ENCODE measurements around the gene CMSS1. TPM values are rescaled to one million over a fixed set of nuclear protein-coding genes. Genes with fewer than 3 reads are reported as not detected.

Gene CMSS1
- polyA plus RNA-seq, 1 of the 3 experiments (the other 2 are of a cell fraction) = 9.1 TPM

DNA sequence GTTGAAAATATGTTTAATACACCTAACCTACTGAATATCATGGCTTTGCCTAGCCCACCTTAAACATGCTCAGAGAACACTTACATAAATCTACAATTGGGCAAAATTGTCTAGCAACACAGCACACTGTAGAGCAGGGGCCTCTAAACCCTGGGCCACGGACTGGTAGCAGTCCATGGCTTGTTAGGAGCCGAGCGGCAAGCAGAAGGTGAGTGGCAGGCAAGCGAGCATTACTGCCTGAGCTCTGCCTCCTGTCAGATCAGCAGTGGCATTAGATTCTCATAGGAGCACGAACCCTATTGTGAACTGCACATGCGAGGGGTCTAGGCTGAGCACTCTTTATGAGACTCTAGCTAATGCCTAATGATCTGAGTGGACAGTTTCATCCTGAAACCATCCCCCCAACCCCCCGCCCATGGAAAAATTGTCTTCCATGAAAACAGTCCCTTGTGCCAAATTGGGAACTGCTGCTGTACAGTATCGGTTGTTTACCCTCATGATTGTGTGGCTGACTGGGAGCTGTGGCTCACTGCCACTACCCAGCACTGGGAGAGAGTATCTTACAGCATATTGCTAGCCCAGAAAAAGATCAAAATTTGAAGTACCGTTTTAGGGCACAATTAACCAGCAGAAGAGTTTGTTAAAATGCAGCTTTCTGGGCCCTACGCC lies 26.1 kb downstream of the CMSS1 start (continued):
- TF ChIP-seq TEAD4 (IDR thresholded peaks at IDR 0.05; ENCODE audit: borderline replicate concordance, insufficient read depth) = no peak
- no peak for TF ChIP-seq SMC3 (IDR thresholded peaks at IDR 0.05; ENCODE audit: low read depth, low read length)
- no peak for TF ChIP-seq GABPA (IDR thresholded peaks at IDR 0.05; ENCODE audit: low read depth)
- no peak for TF ChIP-seq RAD21 (IDR thresholded peaks at IDR 0.05; ENCODE audit: low read length)
- TF ChIP-seq, protein P1, sequence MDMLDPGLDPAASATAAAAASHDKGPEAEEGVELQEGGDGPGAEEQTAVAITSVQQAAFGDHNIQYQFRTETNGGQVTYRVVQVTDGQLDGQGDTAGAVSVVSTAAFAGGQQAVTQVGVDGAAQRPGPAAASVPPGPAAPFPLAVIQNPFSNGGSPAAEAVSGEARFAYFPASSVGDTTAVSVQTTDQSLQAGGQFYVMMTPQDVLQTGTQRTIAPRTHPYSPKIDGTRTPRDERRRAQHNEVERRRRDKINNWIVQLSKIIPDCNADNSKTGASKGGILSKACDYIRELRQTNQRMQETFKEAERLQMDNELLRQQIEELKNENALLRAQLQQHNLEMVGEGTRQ (IDR thresholded peaks at IDR 0.05; ENCODE audit: borderline replicate concordance, low read depth, low read length) = no peak
- no peak for TF ChIP-seq ELF1 (IDR thresholded peaks at IDR 0.05)
- no peak for TF ChIP-seq NRF1 (IDR thresholded peaks at IDR 0.05; ENCODE audit: low read depth, low read length)
- TF ChIP-seq, protein P2, sequence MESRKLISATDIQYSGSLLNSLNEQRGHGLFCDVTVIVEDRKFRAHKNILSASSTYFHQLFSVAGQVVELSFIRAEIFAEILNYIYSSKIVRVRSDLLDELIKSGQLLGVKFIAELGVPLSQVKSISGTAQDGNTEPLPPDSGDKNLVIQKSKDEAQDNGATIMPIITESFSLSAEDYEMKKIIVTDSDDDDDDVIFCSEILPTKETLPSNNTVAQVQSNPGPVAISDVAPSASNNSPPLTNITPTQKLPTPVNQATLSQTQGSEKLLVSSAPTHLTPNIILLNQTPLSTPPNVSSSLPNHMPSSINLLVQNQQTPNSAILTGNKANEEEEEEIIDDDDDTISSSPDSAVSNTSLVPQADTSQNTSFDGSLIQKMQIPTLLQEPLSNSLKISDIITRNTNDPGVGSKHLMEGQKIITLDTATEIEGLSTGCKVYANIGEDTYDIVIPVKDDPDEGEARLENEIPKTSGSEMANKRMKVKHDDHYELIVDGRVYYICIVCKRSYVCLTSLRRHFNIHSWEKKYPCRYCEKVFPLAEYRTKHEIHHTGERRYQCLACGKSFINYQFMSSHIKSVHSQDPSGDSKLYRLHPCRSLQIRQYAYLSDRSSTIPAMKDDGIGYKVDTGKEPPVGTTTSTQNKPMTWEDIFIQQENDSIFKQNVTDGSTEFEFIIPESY (IDR thresholded peaks at IDR 0.05; ENCODE audit: borderline replicate concordance, low read depth) = no peak

DNA sequence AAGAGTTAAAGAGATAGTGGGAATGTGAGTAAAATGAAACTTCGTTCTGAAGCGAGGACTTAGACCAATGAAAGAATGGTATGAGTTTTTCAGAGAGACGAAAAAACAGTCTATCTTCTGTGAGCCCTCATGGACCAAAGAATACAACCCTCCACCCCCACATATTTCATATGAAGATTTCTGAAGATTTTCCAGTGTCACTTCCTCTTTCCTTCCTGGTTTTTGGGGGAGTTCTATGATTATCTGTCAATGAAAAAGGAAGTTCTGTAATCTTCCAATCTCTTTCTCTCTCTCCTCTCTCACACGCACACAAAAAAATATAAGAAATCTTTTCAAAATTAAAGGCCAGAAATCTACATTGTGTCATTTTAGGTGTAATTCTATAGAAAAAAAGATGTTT lies 27.7 kb downstream of the CMSS1 start:
- 96% methylated on average over 4 of the region's 4 CpGs for WGBS (ENCODE audit: low lambda C conversion rate)
- H3K4me2 ChIP-seq = no peak overlapping the region
- POLR2A ChIA-PET = no interaction called here

More for the DNA sequence above, 27.7 kb downstream of the CMSS1 start:
- TF ChIP-seq SMC3 (IDR thresholded peaks at IDR 0.05; ENCODE audit: low read depth, low read length) (no peak), GATA2 (CRISPR knock-in tag; IDR thresholded peaks at IDR 0.05) (no peak), FOSL2 (IDR thresholded peaks at IDR 0.05; ENCODE audit: borderline replicate concordance, low read depth) (no peak), POLR2AphosphoS5 (IDR thresholded peaks at IDR 0.05; ENCODE audit: low read depth, low read length) (no peak), ELF1 (IDR thresholded peaks at IDR 0.05) (no peak), JUND (IDR thresholded peaks at IDR 0.05) (no peak), GABPA (IDR thresholded peaks at IDR 0.05; ENCODE audit: low read depth) (no peak), MXI1 (IDR thresholded peaks at IDR 0.05; ENCODE audit: low read depth, low read length) (no peak), RCOR1 (IDR thresholded peaks at IDR 0.05; ENCODE audit: low read length) (no peak), NRF1 (IDR thresholded peaks at IDR 0.05; ENCODE audit: low read depth, low read length) (no peak)
- TF ChIP-seq, protein P3, sequence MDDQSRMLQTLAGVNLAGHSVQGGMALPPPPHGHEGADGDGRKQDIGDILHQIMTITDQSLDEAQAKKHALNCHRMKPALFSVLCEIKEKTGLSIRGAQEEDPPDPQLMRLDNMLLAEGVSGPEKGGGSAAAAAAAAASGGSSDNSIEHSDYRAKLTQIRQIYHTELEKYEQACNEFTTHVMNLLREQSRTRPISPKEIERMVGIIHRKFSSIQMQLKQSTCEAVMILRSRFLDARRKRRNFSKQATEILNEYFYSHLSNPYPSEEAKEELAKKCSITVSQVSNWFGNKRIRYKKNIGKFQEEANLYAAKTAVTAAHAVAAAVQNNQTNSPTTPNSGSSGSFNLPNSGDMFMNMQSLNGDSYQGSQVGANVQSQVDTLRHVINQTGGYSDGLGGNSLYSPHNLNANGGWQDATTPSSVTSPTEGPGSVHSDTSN (IDR thresholded peaks at IDR 0.05) = no peak
- TF ChIP-seq, protein P1 (IDR thresholded peaks at IDR 0.05; ENCODE audit: borderline replicate concordance, low read depth, low read length) = no peak
- no peaks in the 10 kb centered on the region for H3K9me3 ChIP-seq
- no peak overlapping the region for H3K27ac ChIP-seq (ENCODE audit: low read depth in 2 of 2, low read length in 1 of 2)
- H3K27me3 ChIP-seq (ENCODE audit: insufficient read depth) = no peaks in the 10 kb centered on the region
- CTCF ChIA-PET = interaction anchor here (1.0 to 8.8 kb wide), 3 partner anchors 14 to 410 kb away, joined by 3 to 132 read pairs (median 9); no protein-coding TSS in a partner anchor
- H3K36me3 ChIP-seq (replicated peaks in 1 of 2; ENCODE audit: control insufficient read depth in 1 of 2, insufficient read depth in 2 of 2, low read length in 1 of 2) = peaks cover 12 to 27% of the 10 kb centered on the region in 2 experiments
- H3K4me1 ChIP-seq (ENCODE audit: control insufficient read depth in 1 of 2, insufficient read depth in 2 of 2, low read depth in 1 of 2, low read length in 1 of 2) = peaks cover 4 to 7% of the 10 kb centered on the region in 2 experiments; a peak in 2 of 4 replicates
- no peak for DNase-seq
- H3F3A ChIP-seq (replicated peaks; ENCODE audit: insufficient read depth) = peaks cover 9% of the 10 kb centered on the region
- H3K79me2 ChIP-seq (ENCODE audit: insufficient read depth) = peaks cover 42% of the 10 kb centered on the region; the same call in 1 of the 2 replicates
- no peak overlapping the region for H2AFZ ChIP-seq (ENCODE audit: low read depth)
- H4K20me1 ChIP-seq (ENCODE audit: insufficient read depth) = no peaks in the 10 kb centered on the region
- no peak overlapping the region for H3K9ac ChIP-seq
- no peak overlapping the region for H3K4me3 ChIP-seq (ENCODE audit: low read depth in 2 of 2, low read length in 1 of 2)
- H3K9me2 ChIP-seq = no peaks in the 10 kb centered on the region

Measured in SK-N-SH (cell line).